Fibroblast of skin of back (primary cell): ENCODE measurements around the gene JARID2.

Experiments
- DNase-seq: peaks from one replicate; pipeline ENCODE4 v3.0.0-alpha.2; 2013

Gene JARID2

DNA sequence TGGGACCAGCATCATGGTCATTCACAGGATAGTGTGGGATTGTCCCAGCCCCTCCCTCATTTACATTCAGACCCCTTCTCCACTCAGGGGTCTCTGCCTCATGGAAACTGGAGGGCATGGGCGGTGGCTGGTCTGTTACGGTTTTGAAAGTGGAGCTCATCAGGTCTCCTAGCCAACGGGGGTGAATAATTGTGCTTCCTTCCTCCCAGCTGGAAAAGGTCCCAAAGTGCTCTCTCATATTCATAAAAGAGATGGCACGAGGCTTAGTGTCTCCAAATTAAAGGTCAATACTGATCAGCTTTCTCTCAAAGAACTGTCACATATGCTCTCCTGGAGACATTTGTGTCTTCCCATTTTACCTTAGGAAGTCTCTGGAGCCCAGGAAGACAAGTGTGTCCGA is 19.9 kb downstream of the JARID2 start:
- no peak for DNase-seq

GRCh38 chr6:15266423-15266996 is 20.6 kb downstream of the JARID2 start:
- no peak for DNase-seq

- no peak for DNase-seq
Measured at GRCh38 chr6:15267221-15267620, 21.4 kb downstream of the JARID2 start.

- peak; percentile 56 for DNase-seq
Measured at GRCh38 chr6:15268137-15268908, 22.5 kb downstream of the JARID2 start.

DNA sequence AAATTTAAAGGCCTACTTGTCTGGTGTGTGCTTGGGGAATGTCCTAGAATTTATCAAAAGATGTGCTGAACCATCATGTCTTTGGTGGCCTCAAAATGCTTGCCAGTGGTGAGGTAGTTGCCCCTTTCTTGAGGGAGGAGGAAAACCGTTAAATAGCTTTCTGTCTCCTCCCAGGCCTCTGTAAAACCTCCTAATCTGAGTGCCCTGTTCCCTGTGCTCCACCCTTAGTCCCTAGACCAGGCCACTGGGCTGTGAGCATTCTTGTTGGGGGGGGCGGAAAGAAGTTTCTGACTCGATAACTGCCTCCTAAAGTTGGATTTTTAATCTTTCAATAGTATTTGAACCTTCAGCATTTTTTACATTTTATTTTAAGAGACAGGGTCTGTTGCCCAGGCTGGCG is 23.1 kb downstream of the JARID2 start:
- no peak for DNase-seq

GRCh38 chr6:15269619-15270018 is 23.8 kb downstream of the JARID2 start:
- no peak for DNase-seq

DNA sequence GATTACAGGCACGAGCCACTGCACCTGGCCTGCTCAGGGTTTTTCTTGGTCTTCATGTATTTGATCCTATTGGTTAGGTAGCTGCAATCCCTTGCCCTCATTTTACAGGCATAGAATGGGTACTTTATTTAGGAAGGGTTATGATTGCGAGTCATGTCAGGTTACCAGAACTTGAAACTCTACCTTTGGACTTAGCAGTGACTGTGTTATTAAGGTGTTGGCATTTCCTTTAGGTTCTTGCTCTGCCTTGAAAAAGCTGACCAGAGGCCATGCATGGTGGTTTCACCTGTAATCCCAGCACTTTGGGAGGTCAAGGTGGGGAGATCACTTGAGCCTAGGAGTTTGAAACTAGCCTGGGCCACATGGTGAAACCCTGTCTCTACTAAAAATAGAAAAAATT is 24.5 kb downstream of the JARID2 start:
- DNase-seq: no peak

DNA sequence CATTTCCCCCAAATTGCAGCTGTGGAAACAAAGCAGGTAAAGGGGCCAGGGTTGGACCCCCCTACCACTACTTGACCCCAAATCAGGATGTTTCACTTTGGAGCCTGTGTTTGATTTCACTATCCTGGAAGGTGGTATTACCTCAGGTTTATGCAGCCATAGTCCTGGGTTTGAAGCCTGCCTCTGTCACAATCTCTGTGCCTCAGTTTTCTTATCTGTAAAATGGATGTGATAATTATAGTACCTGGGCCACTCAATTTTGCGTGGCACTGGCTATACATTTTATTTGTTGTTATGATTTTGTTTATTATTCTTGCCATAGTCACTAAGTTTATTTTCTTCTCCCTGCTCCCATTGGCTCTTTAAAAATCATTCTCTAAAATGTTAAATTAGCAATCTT is 26.7 kb downstream of the JARID2 start:
- DNase-seq: no peak

DNA sequence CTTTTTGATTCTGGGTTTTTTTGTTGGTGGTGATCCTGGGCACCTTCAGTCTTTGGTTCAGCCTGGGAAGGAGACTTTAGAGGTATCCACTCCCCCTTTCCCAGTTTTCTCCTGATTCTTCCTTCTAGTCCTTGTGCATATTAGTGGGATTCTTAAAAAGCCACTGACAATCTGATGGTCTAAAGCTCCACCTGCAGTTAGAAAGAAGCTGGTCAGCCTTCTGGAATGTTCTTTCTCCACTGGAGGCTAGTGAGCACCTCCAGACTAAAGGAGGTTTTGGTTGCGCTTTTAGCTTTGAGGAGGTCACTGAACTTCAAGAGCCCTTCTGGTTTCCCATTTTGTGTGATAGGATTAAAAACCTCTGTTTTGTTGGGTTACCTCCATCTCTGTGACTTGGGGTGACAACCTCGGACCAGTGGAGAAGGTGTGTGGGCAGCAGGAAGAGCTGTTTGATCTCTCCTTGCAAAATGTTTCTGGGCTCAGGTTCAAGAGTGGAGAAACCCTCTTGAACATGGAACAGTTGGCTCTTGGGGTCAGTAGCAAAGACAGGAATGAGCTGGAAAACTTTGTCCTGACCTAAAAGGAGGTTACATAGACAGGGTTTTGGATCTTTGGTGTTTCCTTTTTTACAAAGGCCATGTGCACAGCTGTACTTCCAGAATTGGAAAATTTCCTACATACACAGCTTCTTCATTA is 29.0 kb downstream of the JARID2 start:
- DNase-seq: no peak

- DNase-seq: peak; percentile 56
Measured at GRCh38 chr6:15276036-15276985, 30.4 kb downstream of the JARID2 start.

DNA sequence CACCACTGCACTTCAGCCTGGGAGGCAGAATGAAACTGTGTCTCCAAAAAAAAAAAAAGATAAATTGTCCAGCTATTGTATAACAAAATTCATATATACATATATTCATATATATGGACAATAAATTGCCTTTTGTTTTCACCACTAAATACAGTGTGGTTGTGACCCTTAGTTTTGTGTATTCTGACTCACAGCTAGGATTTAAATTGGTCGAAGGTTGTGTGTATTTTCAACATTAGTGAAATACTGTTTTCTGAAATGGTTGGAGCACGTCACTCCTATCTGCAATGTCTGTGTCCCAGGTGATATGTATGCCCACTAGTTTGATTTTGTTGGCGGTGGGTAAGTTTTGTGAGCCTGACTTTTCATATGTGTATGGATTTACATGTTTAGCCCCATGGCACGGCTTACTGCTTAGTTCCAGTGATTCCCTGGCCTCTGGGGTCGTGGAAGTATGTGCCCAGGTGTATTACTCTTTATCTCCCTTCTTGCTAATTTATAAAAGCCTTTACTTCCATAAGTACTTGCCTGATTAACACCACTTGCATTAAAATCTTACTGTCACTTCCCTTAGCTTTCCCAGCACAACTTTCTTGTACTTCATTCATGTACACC is 33.3 kb downstream of the JARID2 start:
- no peak for DNase-seq

DNA sequence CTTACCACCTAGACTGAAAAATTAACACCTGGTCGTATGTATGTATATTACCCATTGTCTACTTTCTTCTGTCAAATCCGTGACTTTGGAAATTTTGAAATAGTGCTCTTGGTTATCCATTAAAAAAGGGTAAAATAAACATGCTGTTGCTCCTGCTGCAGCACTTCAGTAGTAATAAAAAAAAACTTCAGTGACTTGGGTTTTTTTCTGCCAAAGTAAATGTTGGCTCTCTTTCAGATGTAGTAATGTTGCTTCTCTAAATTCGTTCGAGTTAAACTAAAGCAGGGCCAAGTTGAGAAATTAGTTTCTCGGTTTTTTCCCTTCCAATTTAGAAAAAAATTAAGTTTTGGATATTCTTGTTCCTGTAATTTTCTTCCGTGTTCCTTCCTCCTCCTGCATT is 34.2 kb downstream of the JARID2 start:
- DNase-seq: peak; percentile 35

GRCh38 chr6:15280961-15281360 is 35.1 kb downstream of the JARID2 start:
- DNase-seq: no peak

DNA sequence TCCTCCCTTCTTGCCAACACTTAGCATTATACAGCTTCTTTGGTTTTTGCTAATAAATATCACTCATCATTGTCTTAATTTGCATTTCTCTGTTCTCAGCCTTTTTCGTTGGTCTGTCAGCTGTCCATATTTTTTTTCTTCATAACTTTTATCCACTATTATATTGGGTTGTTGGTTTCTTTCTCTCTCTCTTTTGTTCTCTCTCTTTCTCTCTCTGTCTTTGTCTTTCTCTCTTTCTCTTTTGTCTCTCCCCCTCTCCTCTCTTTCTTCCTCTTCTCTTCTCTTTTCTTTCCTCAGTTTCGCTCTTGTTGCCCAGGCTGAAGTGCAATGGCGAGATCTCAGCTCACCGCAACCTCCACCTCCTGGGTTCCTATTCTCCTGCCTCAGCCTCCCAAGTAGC is 36.5 kb downstream of the JARID2 start:
- DNase-seq: no peak

DNA sequence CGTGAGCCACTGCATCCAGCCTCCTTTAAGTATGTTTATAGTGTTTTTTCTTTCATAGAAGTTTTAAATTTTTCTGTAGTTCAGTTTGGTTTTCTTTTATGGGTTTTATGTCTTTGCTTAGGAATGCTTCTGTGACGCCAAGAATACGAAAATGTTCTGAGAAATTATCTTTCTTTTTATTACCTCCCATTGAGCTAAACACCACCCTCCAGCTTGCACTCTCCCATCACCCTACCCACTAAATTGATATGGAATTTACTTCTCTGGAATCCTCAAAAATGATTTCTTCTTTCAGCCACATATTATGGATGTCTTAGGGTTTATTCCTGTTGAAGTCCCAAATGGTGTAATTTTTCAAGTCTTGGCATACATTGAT is 38.1 kb downstream of the JARID2 start:
- peak; percentile 82 for DNase-seq

- peak; percentile 64 for DNase-seq
Measured at GRCh38 chr6:15284743-15285142, 38.9 kb downstream of the JARID2 start.

GRCh38 chr6:15285682-15286294 is 39.9 kb downstream of the JARID2 start:
- DNase-seq: peak; percentile 65

DNA sequence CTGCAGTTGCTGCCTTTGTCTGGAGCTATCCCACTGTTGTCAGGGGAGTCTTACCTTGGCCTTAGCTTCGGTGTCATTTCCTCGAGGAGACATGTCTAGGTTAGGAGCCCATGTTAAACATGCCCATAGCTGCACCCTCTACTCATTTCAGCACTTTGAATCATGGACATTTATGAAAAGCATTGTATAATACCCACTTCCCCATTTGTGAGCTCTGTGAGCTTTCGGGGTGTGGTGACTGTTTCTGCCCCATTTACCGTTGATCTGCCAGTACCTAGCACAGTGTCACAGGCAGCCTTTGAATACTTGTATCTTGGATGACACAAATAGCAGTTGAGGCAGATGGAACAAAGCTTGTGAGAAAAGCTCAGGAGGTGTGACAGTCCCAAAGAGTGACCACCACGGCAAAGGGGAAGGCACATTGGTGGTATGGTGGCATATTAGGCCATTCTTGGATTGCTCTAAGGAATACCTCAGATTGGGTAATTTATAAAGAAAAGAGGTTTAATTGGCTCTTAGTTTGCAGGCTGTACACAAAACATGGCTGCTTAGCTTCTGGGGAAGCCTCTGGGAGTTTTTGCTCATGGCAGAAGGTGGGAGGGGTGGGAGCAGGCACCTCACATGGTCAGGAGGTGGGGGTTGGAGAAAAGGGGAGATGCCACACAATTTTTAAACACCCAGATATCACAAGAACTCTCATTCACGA is 42.0 kb downstream of the JARID2 start:
- DNase-seq: no peak

DNA sequence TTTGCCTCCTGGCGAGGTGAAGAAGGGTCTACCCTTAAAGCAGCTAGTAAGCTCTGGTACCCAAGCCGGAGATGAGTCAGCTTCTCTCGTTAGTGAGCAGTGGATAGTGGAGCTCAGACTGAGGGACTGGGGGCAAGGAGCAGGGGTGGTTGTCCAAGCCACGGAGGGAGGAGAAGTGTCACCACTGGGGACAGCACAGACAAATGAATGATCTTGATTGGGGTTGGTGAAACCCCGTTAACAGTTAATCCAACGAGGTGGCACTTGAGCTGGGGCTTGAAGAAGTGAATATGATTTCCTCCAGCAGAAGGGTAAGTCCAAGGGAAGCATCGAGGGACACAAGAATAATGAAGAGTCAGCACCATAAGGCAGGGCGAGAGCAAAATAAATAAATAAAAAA is 43.0 kb downstream of the JARID2 start:
- DNase-seq: no peak

- DNase-seq: peak; percentile 44
Measured at GRCh38 chr6:15289456-15289855, 43.6 kb downstream of the JARID2 start.

DNA sequence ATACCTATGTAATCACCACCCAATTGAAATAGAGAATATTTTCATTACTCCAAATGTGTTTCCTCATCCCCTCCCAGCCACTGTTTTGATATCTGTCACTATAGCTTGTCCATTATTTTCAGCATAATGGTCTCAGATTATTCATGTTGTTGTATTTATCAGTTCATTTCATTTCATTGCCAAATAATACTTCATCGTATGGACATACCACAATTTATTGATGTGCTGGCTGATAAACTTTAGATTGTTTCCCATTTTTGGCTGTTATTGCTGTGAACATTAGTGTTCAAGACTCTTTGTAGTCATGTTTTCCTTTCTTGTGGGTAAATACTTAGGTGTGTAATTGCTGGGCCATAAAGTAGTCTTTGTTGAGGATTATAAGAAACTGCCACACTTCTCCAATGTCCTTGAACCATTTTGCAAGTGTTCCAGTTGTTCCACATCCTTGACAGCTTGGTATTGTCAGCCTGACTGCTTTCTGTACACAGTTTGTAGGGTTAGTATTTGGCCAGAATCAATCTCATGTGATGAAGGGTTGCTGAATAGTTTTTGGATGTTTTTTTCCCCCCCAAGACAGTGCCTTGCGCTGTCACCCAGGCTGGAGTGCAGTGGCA is 44.3 kb downstream of the JARID2 start:
- no peak for DNase-seq
